Stimulated activated CD4-positive, alpha-beta T cell treated with anti-CD3 and anti-CD28 coated beads, TNF-alpha, amount 100 ng/mL, for 1 hour (primary cell): ENCODE data around the gene EGLN1.
"Not testable (repeated sequence)": the region's sequence is repeated elsewhere in the genome, so short reads cannot be mapped to it uniquely, and the experiment has no call there.

Experiments
- DNase-seq, 3 donors: peaks; one replicate each; pipeline ENCODE4 v3.0.0-alpha.2; 2020; ENCODE audit warnings: low read depth in 3 of 3, low spot score in 1 of 3

The EGLN1 gene

GRCh38 chr1:231421971-231422797 lies at the start of gene EGLN1:
Gene EGLN1, minus strand, starts transcription at chr1:231422287. Its CDS starts 399 bp downstream, at chr1:231421888.
- peak; percentile 52 to 73 (median 67) for DNase-seq

DNA sequence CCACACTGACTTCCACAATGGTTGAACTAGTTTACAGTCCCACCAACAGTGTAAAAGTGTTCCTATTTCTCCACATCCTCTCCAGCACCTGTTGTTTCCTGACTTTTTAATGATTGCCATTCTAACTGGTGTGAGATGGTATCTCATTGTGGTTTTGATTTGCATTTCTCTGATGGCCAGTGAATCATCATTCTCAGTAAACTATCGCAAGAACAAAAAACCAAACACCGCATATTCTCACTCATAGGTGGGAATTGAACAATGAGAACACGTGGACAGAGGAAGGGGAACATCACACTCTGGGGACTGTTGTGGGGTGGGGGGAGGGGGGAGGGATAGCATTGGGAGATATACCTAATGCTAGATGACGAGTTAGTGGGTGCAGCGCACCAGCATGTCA lies 49.4 kb upstream of the EGLN1 start:
- not testable (repeated sequence) for DNase-seq

DNA sequence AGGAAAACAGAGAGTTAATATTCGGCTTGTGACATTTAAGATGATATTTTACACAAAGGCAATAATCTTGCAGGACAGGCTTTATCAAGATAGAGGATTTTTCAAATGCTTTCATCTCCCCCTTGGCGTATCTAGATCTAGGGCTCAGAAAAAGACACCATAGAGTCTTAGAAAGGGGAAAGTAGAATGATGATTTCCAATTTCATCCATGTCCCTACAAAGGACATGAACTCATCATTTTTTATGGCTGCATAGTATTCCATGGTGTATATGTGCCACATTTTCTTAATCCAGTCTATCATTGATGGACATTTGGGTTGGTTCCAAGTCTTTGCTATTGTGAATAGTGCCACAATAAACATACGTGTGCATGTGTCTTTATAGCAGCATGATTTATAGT lies 48.9 kb upstream of the EGLN1 start:
- not testable (repeated sequence) for DNase-seq

DNA sequence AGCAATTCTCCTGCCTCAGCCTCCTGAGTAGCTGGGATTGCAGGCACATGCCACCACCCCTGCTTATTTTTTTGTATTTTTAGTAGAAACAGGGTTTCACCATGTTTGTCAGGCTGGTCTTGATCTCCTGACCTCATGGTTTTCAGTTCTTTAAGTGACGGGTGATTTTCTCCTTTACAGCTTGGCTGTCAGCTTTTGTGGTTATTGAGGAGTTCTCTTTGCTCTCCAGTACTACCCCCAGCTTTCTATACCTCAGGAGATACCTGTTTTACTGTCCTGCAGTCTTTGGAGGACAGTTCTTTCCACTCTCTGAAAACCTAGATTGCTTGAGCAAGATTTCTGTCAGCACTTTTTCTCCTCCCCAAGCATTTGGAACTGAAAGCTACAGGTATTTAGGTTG lies 45.9 kb upstream of the EGLN1 start:
- DNase-seq, result no peak

DNA sequence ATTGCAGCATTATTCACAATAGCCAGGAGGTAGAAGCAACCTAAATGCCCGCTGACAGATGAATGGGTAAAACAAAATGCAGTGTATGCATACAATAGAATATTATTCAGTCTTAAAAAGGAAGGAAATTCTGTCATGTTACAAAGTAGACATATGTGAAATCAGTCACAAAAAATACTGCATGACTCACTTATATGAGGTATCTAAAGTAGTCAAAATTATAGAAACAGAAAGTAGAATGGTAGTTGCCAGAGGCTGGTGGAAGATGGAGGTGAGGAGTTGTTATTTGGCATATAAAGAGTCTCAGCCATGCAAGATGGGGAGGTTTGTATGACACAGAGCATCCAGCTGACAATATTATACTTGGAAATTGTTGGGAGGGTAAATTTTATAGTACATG lies 43.0 kb upstream of the EGLN1 start:
- DNase-seq, result no peak

DNA sequence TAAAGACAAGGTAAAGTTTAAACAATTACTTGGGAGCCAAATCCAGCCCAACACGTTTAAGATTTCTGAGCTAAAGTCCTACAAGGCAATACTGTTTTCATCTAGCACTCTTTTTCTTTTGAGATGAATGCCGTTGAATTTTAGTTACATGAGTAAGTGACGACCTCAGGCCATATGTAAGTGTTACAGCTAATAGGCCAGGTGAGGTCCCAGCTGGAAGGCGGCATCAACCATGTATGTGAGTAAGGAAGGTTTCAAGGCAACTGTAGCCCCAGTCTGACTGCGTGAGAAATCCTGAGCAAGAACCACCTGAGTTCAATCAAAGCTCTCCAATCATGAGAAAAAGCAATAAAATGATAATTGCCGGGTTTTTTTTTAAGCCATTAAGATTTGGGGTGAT lies 41.5 kb upstream of the EGLN1 start:
- DNase-seq, result no peak

- peak; percentile 7 to 22 (median 16) for DNase-seq
Measured at GRCh38 chr1:231460614-231461013, 38.5 kb upstream of the EGLN1 start.

DNA sequence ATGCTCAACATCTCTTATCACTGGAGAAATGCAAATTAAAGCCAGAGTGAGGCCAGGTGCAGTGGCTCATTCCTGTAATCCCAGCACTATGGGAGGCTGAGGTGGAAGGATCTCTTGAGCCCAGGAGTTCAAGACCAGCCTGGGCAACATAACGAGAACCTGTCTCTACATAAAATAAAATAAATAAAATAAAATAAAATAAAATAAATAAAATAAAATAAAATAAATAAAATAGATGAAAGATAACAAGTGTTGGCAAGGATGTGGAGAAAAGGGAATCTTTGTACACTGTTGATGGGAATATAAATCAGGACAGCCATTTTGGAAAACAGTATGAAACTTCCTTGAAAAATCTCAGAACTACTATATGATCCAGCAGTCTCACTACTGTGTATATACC lies 37.4 kb upstream of the EGLN1 start:
- not testable (repeated sequence) for DNase-seq

DNA sequence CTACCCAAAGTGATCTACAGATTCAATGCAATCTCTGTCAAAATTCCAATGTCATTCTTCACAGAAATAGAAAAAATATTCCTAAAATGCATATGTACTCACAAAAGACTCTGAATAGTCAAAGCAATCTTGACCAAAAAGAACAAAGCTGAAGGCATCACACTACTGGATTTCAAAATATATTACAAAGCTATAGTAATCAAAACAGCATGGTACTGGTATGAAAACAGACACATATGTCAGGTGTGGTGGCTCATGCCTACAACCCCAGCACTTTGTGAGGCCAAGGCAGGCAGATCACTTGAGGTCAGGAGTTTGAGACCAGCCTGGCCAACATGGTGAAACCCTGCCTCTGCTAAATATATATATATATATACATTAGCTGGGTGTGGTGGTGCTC lies 35.9 kb upstream of the EGLN1 start:
- not testable (repeated sequence) for DNase-seq

GRCh38 chr1:231454133-231454532 lies 32.0 kb upstream of the EGLN1 start:
- not testable (repeated sequence) for DNase-seq

- no peak for DNase-seq
Measured at GRCh38 chr1:231446138-231446537, 24.1 kb upstream of the EGLN1 start.

DNA sequence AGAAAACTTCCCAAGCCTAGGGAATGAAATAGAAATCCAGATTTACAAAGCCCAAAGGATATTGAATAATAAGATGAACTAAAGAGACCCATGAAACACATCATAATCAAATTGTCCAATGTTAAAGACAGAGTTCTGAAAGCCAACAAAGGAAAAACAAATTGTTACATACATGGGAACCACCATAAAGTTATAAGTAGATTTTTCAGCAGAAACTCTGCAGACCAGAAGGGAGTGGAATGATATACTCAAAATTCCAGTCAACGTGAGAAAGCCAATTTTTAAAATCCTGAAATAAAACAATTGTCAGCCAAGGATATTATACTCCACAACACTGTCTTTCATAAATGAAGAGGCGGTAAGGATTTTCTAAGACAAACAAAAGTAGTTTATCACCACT lies 22.0 kb upstream of the EGLN1 start:
- DNase-seq, result no peak

- DNase-seq, result no peak
Measured at GRCh38 chr1:231443363-231443762, 21.3 kb upstream of the EGLN1 start.

- no peak for DNase-seq
Measured at GRCh38 chr1:231442735-231443134, 20.6 kb upstream of the EGLN1 start.

- DNase-seq, result no peak
Measured at GRCh38 chr1:231432996-231433395, 10.9 kb upstream of the EGLN1 start.

DNA sequence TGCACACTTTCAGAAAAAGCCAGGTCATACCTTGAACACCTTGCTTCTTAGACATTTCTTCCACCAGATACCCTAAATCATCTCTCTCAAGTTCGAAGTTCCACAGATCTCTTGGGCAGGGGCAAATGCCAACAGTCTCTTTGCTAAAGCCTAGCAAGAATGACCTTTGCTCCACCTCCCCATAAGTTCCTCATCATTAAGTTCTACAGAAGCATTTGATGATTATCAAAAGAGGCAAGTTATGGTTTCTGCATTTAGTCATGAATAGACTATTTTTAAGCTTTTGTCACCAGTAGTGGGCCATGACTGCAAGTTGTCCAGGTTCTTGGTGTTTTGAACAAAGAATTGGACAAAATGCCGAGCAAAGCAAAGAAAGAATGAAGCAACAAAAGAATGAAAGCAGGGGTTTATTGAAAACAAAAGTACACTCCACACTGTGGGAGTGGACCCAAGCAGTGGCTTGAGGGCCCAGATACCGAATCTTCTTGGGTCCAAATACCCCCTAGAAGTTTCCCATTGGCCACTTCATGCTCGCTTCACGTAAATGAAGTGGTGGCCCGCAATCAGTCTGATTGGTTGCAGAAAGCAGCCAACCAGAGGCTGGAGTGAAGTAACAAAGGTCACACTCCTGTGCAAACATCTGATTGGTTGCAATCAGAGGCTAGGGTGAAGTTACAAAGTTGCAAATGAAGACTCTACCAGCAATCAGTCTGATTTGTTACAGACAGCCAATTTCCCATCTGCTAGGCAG lies 9.8 kb upstream of the EGLN1 start:
- no peak for DNase-seq

DNA sequence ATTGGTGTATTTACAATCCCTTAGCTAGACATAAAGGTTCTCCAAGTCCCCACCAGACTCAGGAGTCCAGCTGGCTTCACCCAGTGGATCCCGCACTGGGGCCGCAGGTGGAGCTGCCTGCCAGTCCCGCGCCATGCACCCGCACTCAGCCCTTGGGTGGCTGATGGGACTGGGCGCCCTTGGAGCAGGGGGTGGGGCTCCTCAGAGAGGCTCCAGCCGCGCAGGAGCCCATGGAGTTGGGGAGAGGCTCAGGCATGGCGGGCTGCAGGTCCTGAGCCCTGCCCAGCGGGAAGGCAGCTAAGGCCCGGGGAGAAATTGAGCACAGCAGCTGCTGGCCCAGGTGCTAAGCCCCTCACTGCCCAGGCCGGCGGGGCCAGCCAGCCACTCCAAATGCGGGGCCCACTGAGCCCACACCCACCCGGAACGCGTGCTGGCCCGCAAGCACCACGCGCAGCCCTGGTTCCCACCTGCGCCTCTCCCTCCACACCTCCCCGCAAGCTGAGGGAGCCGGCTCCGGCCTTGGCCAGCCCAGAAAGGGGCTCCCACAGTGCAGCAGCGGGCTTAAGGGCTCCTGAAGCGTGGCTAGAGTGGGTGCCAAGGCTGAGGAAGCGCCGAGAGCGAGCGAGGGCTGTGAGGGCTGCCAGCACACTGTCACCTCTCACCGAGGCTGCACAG lies 8.7 kb upstream of the EGLN1 start:
- DNase-seq, result not testable (repeated sequence)

DNA sequence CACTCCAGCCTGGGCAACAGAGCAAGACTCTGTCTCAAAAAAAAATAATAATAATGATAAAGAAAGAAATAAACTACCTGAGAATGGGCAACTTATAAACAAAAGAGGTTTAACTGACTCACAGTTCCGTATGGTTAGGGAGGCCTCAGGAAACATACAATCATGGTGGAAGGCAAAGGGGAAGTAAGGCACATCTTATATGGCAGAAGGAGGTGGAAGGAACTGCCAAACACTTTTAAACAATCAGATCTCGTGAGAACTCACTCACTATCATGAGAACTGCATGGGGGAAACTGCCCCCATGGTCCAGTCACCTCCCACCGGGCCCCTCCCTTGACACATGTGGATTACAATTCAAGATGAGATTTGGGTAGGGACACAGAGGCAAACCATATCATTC lies 6.3 kb upstream of the EGLN1 start:
- no peak for DNase-seq

DNA sequence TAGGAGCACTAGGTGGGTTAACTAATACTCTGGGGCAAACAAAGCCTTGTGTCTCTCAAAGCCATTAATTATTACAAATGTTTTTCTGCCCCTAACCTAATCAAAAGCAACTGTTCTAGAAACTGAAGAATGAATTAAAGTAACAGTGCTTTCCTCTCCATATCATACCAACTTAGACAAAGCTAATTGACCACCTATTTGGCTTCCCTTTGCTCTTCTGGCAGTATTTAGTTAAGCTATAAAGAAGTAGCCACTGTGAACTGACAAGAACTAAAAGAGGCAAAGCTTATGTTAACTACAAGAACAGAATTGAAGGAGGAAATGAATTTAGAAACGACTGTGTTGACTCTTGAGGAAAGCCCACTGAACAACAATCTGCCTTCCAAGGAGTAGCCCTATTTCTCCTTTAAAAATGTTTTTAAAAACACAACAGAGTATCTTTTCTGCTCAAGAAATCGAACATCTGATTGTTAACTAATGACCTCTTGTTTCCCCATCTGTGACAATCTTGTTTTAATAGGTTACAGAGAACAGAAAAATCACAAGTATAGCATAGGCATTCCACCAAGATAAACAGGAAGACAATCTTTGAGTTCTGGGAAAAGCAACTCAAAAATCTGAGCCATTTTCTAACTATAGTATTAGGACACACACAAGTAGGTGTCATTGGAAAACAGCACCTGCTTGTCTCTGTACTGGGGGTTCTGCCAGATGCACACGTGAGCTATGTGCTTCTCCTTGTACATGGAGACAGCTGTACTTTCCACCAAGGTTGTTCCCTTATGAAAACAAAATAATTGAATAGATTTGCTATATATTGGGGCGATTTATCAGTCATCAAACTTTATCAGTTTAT lies 3.1 kb upstream of the EGLN1 start:
- no peak for DNase-seq

GRCh38 chr1:231423648-231424047 lies 1.6 kb upstream of the EGLN1 start:
- DNase-seq, result no peak

- no peak for DNase-seq
Measured at GRCh38 chr1:231422798-231423309, 767 bp upstream of the EGLN1 start.
